Activated naive CD4-positive, alpha-beta T cell treated with anti-CD3 and anti-CD28 coated beads for 36 hours (primary cell): ENCODE measurements around the gene ONECUT1. TPM values are rescaled to one million over a fixed set of nuclear protein-coding genes. Genes with fewer than 3 reads are reported as not detected.
"Not testable (repeated sequence)": the region's sequence is repeated elsewhere in the genome, so short reads cannot be mapped to it uniquely, and the experiment has no call there.

Source experiments
- CTCF ChIA-PET: fragments of 350-600 bp; sonication (Branson Sonifier 250); formaldehyde crosslinking; loops from one replicate; lab custom pipeline; 2021; ENCODE audit warnings: antibody characterized with exemption; lab: Charles Lee
- DNase-seq: peaks from one replicate; pipeline ENCODE4 v3.0.0-alpha.2; 2020
- H3K27ac Mint-ChIP-seq: one replicate; pipeline ENCODE4 v1.8.0; 2021; ENCODE audit warnings: mild to moderate bottlenecking, mixed read lengths
- H3K27me3 Mint-ChIP-seq: one replicate; pipeline ENCODE4 v1.8.0; 2021; ENCODE audit warnings: low read depth, mixed read lengths
- H3K36me3 Mint-ChIP-seq: one replicate; pipeline ENCODE4 v1.8.0; 2021; ENCODE audit warnings: low read depth, mixed read lengths
- H3K4me1 Mint-ChIP-seq: one replicate; pipeline ENCODE4 v1.8.0; 2021; ENCODE audit warnings: low read depth, mixed read lengths
- H3K4me3 Mint-ChIP-seq: one replicate; pipeline ENCODE4 v1.8.0; 2021; ENCODE audit warnings: mild to moderate bottlenecking, moderate library complexity, mixed read lengths
- H3K9me3 Mint-ChIP-seq: one replicate; pipeline ENCODE4 v1.8.0; 2021; ENCODE audit warnings: mixed read lengths
- intact Hi-C: fragments of 100-400 bp; cut with micrococcal nuclease; formaldehyde crosslinking; loops from one replicate; pipeline ENCODE4 v1.15.1; 2023
- total RNA-seq, 2 experiments: library from RNA; stranded (reverse); gene quantifications; one replicate each; pipeline ENCODE4 v1.2.3, GENCODE V29; 2021

ONECUT1 gene
- total RNA-seq, result not detected

- intact Hi-C loops, result loop anchor here (2.0 to 5.0 kb wide), 2 partner anchors 15 to 1187 kb away; partner anchors contain the start of gene UNC13C
- Mint-ChIP-seq H3K27ac (no peak within 1 kb of the TSS), H3K9me3 (no peaks in the 10 kb centered on the region), H3K27me3 (peaks cover 82% of the 10 kb centered on the region), H3K36me3 (no peaks in the 10 kb centered on the region), H3K4me3 (peak within 1 kb of the TSS; percentile 66), H3K4me1 (peaks cover 16% of the 10 kb centered on the region)
- DNase-seq, result peak; percentile 50
- CTCF ChIA-PET, result interaction anchor here (0.6 to 0.9 kb wide), 2 partner anchors 14 to 161 kb away, joined by 3 read pairs; no protein-coding TSS in a partner anchor
These were observed at the start of gene ONECUT1 for GRCh38 chr15:52790169-52790708. Gene ONECUT1, minus strand, starts transcription at chr15:52790336. Its CDS starts 452 bp downstream, at chr15:52789884.

- intact Hi-C loops, result no loop called here
- no peak overlapping the region for H3K4me3 Mint-ChIP-seq
- no peaks in the 10 kb centered on the region for H3K9me3 Mint-ChIP-seq
- peaks cover 8% of the 10 kb centered on the region for H3K27me3 Mint-ChIP-seq
- no peak overlapping the region for H3K27ac Mint-ChIP-seq
- H3K4me1 Mint-ChIP-seq, result no peaks in the 10 kb centered on the region
- CTCF ChIA-PET, result no interaction called here
- H3K36me3 Mint-ChIP-seq, result no peaks in the 10 kb centered on the region
- no peak for DNase-seq
These were observed 44.2 kb upstream of the ONECUT1 start for GRCh38 chr15:52834379-52834778.

- H3K9me3 Mint-ChIP-seq, H3K4me1 Mint-ChIP-seq, H3K27ac Mint-ChIP-seq, DNase-seq, CTCF ChIA-PET, H3K36me3 Mint-ChIP-seq, H3K4me3 Mint-ChIP-seq, intact Hi-C loops: not testable (repeated sequence)
- H3K27me3 Mint-ChIP-seq, result peaks cover 33% of the 10 kb centered on the region
These were observed 34.2 kb upstream of the ONECUT1 start for GRCh38 chr15:52824169-52824942.

- H3K4me3 Mint-ChIP-seq, result no peak overlapping the region
- intact Hi-C loops, result no loop called here
- H3K9me3 Mint-ChIP-seq, result peaks cover 3% of the 10 kb centered on the region
- peaks cover 47% of the 10 kb centered on the region for H3K27me3 Mint-ChIP-seq
- H3K27ac Mint-ChIP-seq, result no peak overlapping the region
- no peaks in the 10 kb centered on the region for H3K4me1 Mint-ChIP-seq
- no peak for DNase-seq
- H3K36me3 Mint-ChIP-seq, result no peaks in the 10 kb centered on the region
- CTCF ChIA-PET, result interaction anchor here (0.6 to 0.8 kb wide), 2 partner anchors 56 to 116 kb away, joined by 3 to 4 read pairs; no protein-coding TSS in a partner anchor
These were observed 32.3 kb upstream of the ONECUT1 start for GRCh38 chr15:52822475-52822874.

- no peaks in the 10 kb centered on the region for H3K4me1 Mint-ChIP-seq
- H3K36me3 Mint-ChIP-seq, result no peaks in the 10 kb centered on the region
- no peak for DNase-seq
- H3K4me3 Mint-ChIP-seq, result no peak overlapping the region
- H3K27ac Mint-ChIP-seq, result no peak overlapping the region
- H3K9me3 Mint-ChIP-seq, result peaks cover 6% of the 10 kb centered on the region
- peaks cover 59% of the 10 kb centered on the region for H3K27me3 Mint-ChIP-seq
- CTCF ChIA-PET, result no interaction called here
- intact Hi-C loops, result no loop called here
These were observed 29.1 kb upstream of the ONECUT1 start for GRCh38 chr15:52819253-52819652.

- not testable (repeated sequence) for DNase-seq, H3K27ac Mint-ChIP-seq
These were observed 25.8 kb upstream of the ONECUT1 start for GRCh38 chr15:52815899-52816298.

GRCh38 chr15:52808996-52809395 lies 18.9 kb upstream of the ONECUT1 start:
- H3K4me1 Mint-ChIP-seq, result peaks cover 6% of the 10 kb centered on the region
- DNase-seq, result no peak
- no peak overlapping the region for H3K27ac Mint-ChIP-seq
- CTCF ChIA-PET, result no interaction called here
- no peaks in the 10 kb centered on the region for H3K36me3 Mint-ChIP-seq
- H3K9me3 Mint-ChIP-seq, result no peaks in the 10 kb centered on the region
- peaks cover 41% of the 10 kb centered on the region for H3K27me3 Mint-ChIP-seq
- intact Hi-C loops, result no loop called here
- no peak overlapping the region for H3K4me3 Mint-ChIP-seq

More at GRCh38 chr15:52815899-52816298, 25.8 kb upstream of the ONECUT1 start:
- H3K36me3 Mint-ChIP-seq, H3K9me3 Mint-ChIP-seq, H3K4me3 Mint-ChIP-seq, H3K4me1 Mint-ChIP-seq, intact Hi-C loops, CTCF ChIA-PET: not testable (repeated sequence)
- peaks cover 48% of the 10 kb centered on the region for H3K27me3 Mint-ChIP-seq

GRCh38 chr15:52808441-52808840 lies 18.3 kb upstream of the ONECUT1 start:
- no peak for DNase-seq
- Mint-ChIP-seq H3K9me3 (no peaks in the 10 kb centered on the region), H3K4me3 (no peak overlapping the region), H3K4me1 (peaks cover 10% of the 10 kb centered on the region), H3K36me3 (no peaks in the 10 kb centered on the region), H3K27me3 (peaks cover 45% of the 10 kb centered on the region), H3K27ac (no peak overlapping the region)
- intact Hi-C loops, result no loop called here
- CTCF ChIA-PET, result no interaction called here

- no peak overlapping the region for H3K4me3 Mint-ChIP-seq
- H3K36me3 Mint-ChIP-seq, result no peaks in the 10 kb centered on the region
- H3K27ac Mint-ChIP-seq, result no peak overlapping the region
- intact Hi-C loops, result no loop called here
- H3K27me3 Mint-ChIP-seq, result peaks cover 62% of the 10 kb centered on the region
- H3K9me3 Mint-ChIP-seq, result no peaks in the 10 kb centered on the region
- peaks cover 14% of the 10 kb centered on the region for H3K4me1 Mint-ChIP-seq
- no peak for DNase-seq
- CTCF ChIA-PET, result interaction anchor here (0.5 to 1.3 kb wide), 2 partner anchors 14 to 26 kb away, joined by 4 read pairs; no protein-coding TSS in a partner anchor
These were observed 16.1 kb upstream of the ONECUT1 start for GRCh38 chr15:52806284-52806655.

- Mint-ChIP-seq H3K4me3 (peak overlapping the region; percentile 39), H3K36me3 (no peaks in the 10 kb centered on the region), H3K27ac (no peak overlapping the region), H3K4me1 (peaks cover 17% of the 10 kb centered on the region), H3K9me3 (no peaks in the 10 kb centered on the region), H3K27me3 (peaks cover 66% of the 10 kb centered on the region)
- no peak for DNase-seq
- CTCF ChIA-PET, result interaction anchor here (1.1 to 1.3 kb wide), 2 partner anchors 14 to 26 kb away, joined by 3 to 4 read pairs; no protein-coding TSS in a partner anchor
- intact Hi-C loops, result loop anchor here (2.0 kb wide), 1 partner anchor 15 kb away; the partner anchor contains the start of gene ONECUT1
These were observed 15.5 kb upstream of the ONECUT1 start for GRCh38 chr15:52805351-52806283.

- peaks cover 23% of the 10 kb centered on the region for H3K4me1 Mint-ChIP-seq
- peaks cover 72% of the 10 kb centered on the region for H3K27me3 Mint-ChIP-seq
- H3K9me3 Mint-ChIP-seq, result no peaks in the 10 kb centered on the region
- CTCF ChIA-PET, result interaction anchor here (0.6 to 1.1 kb wide), 4 partner anchors 13 to 550 kb away, joined by 3 read pairs; no protein-coding TSS in a partner anchor
- H3K36me3 Mint-ChIP-seq, result no peaks in the 10 kb centered on the region
- H3K4me3 Mint-ChIP-seq, result peak overlapping the region; percentile 64
- no peak for DNase-seq
- H3K27ac Mint-ChIP-seq, result no peak overlapping the region
- intact Hi-C loops, result loop anchor here (1.0 to 2.0 kb wide), 2 partner anchors 9 to 14 kb away; partner anchors contain the start of gene ONECUT1
These were observed 14.5 kb upstream of the ONECUT1 start for GRCh38 chr15:52804526-52805081.
